Activated naive CD8-positive, alpha-beta T cell treated with anti-CD3 and anti-CD28 coated beads, Interleukin-2, amount 50 U/mL, for 24 hours (primary cell): ENCODE data around the gene SEPTIN8.
A peak's percentile ranks its signal among the peaks of the same experiment; 100 is the strongest.

Experiments used
- ATAC-seq: fragments of 150-1000 bp; cut with Tn5 transposase; one replicate; pipeline ENCODE4 v1.10.0; 2021
- DNase-seq: peaks from one replicate; pipeline ENCODE4 v3.0.0; 2021
- H3K27ac Mint-ChIP-seq: one replicate; pipeline ENCODE4 v1.8.0; 2021; ENCODE audit warnings: mild to moderate bottlenecking, mixed read lengths
- H3K27me3 Mint-ChIP-seq: one replicate; pipeline ENCODE4 v1.8.0; 2021; ENCODE audit warnings: mixed read lengths
- H3K36me3 Mint-ChIP-seq: one replicate; pipeline ENCODE4 v1.8.0; 2021; ENCODE audit warnings: low read depth, mixed read lengths
- H3K4me1 Mint-ChIP-seq: one replicate; pipeline ENCODE4 v1.8.0; 2021; ENCODE audit warnings: mixed read lengths
- H3K4me3 Mint-ChIP-seq: one replicate; pipeline ENCODE4 v1.8.0; 2021; ENCODE audit warnings: mild to moderate bottlenecking, moderate library complexity, mixed read lengths
- H3K9me3 Mint-ChIP-seq: one replicate; pipeline ENCODE4 v1.8.0; 2021; ENCODE audit warnings: mixed read lengths

SEPTIN8 gene

GRCh38 chr5:132714456-132715307 lies 62.4 kb downstream of the SEPTIN8 start:
- DNase-seq (no peak), ATAC-seq (peak; percentile 33)
- H3K4me3 Mint-ChIP-seq, result peak overlapping the region; percentile 0
- peaks cover 2% of the 10 kb centered on the region for H3K36me3 Mint-ChIP-seq
- no peaks in the 10 kb centered on the region for H3K27me3 Mint-ChIP-seq
- H3K27ac Mint-ChIP-seq, result no peak overlapping the region
- no peaks in the 10 kb centered on the region for H3K9me3 Mint-ChIP-seq
- H3K4me1 Mint-ChIP-seq, result peaks cover 14% of the 10 kb centered on the region

- no peaks in the 10 kb centered on the region for H3K9me3 Mint-ChIP-seq
- peaks cover 2% of the 10 kb centered on the region for H3K36me3 Mint-ChIP-seq
- H3K27ac Mint-ChIP-seq, result no peak overlapping the region
- H3K27me3 Mint-ChIP-seq, result no peaks in the 10 kb centered on the region
- no peak overlapping the region for H3K4me3 Mint-ChIP-seq
- DNase-seq (no peak), ATAC-seq (no peak)
- no peaks in the 10 kb centered on the region for H3K4me1 Mint-ChIP-seq
Measured at GRCh38 chr5:132708645-132709044, 68.4 kb downstream of the SEPTIN8 start.

- Mint-ChIP-seq H3K36me3 (peaks cover 24% of the 10 kb centered on the region), H3K4me3 (no peak overlapping the region), H3K27ac (no peak overlapping the region), H3K9me3 (no peaks in the 10 kb centered on the region), H3K27me3 (no peaks in the 10 kb centered on the region), H3K4me1 (no peaks in the 10 kb centered on the region)
- DNase-seq (no peak), ATAC-seq (no peak)
Measured at GRCh38 chr5:132704875-132705274, 72.2 kb downstream of the SEPTIN8 start.
